ENCODE data around the gene ZNF260.
A peak's percentile ranks its signal among the peaks of the same experiment; 100 is the strongest.

Gene ZNF260

DNA sequence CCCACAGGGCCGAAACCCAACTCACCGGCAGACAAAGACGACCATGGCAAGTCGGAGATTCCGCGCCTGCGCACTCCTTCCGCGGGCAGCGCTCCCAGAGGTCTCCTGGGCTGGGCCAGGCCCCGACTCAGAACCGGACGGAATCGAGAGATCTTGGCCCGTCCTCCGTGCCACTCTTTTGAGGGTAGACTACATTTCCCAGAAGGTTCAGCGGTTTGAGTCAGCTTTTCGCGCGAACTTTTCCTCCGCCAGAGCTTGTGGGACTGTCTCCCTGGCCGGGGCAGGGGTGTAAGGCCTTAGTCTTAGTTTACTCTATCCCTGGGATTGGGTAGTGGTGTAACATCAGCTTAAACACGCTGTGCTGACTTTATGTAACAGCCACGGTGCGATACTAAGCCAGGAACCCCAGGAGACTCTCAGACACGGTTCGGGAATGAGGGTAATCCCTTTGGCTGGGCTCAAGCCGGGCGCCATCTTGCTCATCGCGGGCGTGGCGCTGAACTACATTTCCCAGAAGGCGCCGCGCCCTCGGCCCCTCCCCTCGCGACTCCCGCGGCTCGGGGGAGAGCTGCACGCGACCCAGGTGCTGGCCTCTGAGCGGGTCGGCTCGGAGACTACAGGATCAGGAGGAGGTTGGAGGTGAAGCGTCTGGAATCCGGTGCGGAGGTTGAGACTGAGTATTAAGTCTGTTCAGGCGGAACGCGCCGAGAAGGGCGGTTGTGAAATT is at the start of gene ZNF260:
Gene ZNF260, minus strand, starts transcription at position 78 of the 727 bp plus-strand sequence. CDS start 13,033 bp downstream, outside the sequence.
- TF ChIP-seq, protein P1, sequence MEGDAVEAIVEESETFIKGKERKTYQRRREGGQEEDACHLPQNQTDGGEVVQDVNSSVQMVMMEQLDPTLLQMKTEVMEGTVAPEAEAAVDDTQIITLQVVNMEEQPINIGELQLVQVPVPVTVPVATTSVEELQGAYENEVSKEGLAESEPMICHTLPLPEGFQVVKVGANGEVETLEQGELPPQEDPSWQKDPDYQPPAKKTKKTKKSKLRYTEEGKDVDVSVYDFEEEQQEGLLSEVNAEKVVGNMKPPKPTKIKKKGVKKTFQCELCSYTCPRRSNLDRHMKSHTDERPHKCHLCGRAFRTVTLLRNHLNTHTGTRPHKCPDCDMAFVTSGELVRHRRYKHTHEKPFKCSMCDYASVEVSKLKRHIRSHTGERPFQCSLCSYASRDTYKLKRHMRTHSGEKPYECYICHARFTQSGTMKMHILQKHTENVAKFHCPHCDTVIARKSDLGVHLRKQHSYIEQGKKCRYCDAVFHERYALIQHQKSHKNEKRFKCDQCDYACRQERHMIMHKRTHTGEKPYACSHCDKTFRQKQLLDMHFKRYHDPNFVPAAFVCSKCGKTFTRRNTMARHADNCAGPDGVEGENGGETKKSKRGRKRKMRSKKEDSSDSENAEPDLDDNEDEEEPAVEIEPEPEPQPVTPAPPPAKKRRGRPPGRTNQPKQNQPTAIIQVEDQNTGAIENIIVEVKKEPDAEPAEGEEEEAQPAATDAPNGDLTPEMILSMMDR (conservative IDR thresholded peaks at IDR 0.05; ENCODE audit: control insufficient read depth, insufficient read depth, low read depth, low read length) = no peak
- H3K4me3 ChIP-seq (ENCODE audit: control insufficient read depth, low read depth, low read length) = peak within 1 kb of the TSS; percentile 64
- DNase-seq (ENCODE audit: low read depth) = peak; percentile 98

DNA sequence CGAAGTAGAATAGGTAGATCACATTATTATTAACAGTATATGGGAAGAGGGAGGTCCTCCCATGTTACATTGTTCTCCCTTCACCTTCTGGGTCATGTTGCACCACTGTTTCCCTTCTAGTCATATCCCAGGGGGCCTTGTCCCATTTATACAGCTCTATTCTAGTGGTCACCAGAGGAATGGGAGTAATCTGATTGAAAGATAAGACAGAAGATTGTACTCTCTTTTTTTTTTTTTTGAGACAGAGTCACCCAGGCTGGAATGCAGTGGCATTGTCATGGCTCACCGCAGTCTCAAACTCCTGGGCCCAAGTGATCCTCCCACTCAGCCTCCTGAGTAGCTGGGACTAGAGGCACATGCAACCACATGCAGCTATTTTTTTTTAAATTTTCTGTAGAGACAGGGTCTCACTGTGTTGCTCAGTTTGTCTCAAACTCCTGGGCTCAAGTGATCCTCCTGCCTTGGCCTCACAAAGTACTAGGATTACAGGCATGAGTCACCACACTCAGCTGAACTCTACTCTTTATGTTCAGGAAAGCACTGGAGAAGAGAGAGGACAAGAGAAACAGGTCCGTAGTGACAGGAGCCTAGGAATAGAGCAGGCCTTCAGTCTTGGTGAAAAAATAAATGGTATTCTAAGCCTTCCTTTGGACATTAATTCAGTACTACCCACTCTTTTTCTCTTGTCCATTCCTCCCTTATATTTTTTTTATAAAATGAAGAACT is 49.4 kb upstream of the ZNF260 start:
- TF ChIP-seq, protein P1 (conservative IDR thresholded peaks at IDR 0.05; ENCODE audit: control insufficient read depth, insufficient read depth, low read depth, low read length) = no peak
- DNase-seq (ENCODE audit: low read depth) = no peak
- no peak overlapping the region for H3K4me3 ChIP-seq (ENCODE audit: control insufficient read depth, low read depth, low read length)

DNA sequence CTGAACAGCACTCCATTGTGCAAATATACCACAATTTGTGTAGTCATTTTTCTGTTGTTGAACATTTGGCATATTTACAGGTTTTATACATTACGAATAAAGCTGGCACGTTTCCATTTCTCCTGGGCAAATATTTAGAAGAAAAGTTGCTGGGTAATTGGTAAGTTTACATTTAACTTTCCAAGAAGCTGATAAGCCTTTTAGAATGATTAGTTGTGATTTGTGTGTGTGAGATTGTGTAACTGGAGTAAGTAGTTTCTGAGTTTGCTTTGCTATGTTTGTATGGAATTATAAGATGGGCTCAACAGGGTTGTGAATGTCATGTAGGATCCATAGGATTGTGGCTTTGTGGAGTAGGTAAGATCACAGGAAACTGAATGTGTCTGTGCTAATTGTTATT is 46.7 kb upstream of the ZNF260 start:
- TF ChIP-seq, protein P1 (conservative IDR thresholded peaks at IDR 0.05; ENCODE audit: control insufficient read depth, insufficient read depth, low read depth, low read length) = no peak
- H3K4me3 ChIP-seq (ENCODE audit: control insufficient read depth, low read depth, low read length) = no peak overlapping the region

DNA sequence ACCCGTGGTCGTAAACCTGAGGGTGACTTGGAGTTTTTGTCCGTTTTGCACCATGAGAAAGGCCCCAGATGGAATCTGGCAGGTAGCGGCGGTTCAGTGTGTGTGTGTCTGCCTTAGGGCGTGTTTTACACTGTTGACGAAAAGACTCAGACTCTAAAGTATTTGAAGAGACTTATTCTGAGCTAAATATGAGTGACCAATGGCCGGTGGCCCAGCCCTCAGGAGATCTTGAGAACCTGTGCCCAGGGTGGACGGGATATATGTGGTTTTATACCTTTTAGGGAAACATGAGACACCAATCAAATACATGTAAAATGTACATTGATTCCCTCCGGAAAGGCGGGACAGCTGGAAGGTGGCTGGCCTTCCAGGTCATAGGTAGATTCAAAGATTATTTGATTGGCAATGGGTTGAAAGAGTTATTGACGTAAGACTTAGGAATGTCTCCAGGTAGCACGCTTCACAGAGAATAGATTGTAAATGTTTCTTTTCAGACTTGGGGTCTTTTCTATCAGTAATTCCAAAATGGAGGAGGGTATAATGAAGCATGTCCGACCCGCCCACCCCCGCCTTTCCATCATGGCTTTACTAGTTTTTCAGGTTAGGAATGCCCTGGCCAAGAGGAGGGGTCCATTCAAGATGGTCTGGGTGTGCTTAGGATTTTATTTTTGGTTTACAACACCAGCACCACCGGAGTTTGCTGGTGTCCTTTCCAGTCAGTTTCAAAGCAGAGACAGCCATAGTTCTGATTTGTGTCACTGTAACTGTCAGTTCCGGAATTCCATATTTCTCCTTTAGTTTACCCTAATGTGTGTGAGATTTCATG is 46.0 kb upstream of the ZNF260 start:
- peak; percentile 22 for DNase-seq (ENCODE audit: low read depth)
- TF ChIP-seq, protein P1 (conservative IDR thresholded peaks at IDR 0.05; ENCODE audit: control insufficient read depth, insufficient read depth, low read depth, low read length) = no peak
- peak overlapping the region; percentile 93 for H3K4me3 ChIP-seq (ENCODE audit: control insufficient read depth, low read depth, low read length)

More for the DNA sequence above, 46.7 kb upstream of the ZNF260 start:
- DNase-seq (ENCODE audit: low read depth) = no peak

DNA sequence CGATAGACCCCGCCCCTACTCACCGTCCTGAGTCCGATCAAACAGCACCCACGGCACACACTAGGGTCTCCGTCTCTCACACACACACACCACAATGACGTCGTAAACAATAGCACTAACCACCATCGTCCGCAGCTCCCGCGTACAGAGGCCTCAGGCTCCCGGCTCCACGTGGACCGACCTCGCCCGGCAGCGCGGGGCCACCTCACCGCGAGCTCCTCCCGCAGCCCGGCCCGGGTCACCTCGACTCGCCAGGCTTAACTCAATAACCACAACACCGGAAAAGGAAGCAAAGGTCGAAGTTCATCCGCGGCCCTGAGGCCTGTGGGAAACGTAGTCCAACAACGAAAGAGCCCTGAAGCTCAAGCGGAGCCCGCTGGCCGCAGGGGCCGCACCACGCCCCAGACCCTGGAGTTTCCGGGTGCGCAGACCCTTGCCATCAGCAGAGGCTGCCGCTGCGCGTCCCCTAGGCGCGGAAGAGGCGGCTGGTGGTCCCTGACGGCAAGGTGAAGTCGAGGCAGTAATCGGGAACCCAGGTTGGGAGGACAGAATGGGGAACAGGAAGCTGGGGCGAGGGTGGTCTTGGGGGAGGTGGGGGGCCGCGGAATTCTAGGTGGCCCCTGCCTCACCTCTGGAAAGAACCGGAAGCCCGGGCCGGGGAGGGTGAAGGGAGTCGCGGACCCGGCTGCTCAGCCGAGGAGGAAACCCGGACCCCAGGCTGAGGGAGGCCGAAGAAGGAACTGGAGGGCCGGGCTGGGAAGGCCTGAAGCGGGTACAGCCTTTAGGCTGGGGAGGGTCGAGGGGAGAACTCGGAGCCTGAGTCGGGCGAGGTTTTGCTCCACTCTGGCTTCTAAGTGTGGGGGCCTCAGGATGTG is 45.2 kb upstream of the ZNF260 start, which contains the start of gene ZNF529:
Gene ZNF529, minus strand, starts transcription at position 273 of the 875 bp plus-strand sequence. CDS start 946 bp downstream, outside the sequence.
- DNase-seq (ENCODE audit: low read depth) = peak; percentile 88
- TF ChIP-seq, protein P1 (conservative IDR thresholded peaks at IDR 0.05; ENCODE audit: control insufficient read depth, insufficient read depth, low read depth, low read length) = no peak
- peak within 1 kb of the TSS; percentile 93 for H3K4me3 ChIP-seq (ENCODE audit: control insufficient read depth, low read depth, low read length)
